ENCODE measurements around the gene ZNF654.
"Not testable (repeated sequence)": the region's sequence is repeated elsewhere in the genome, so short reads cannot be mapped to it uniquely, and the experiment has no call there.

Gene ZNF654

GRCh38 chr3:88058581-88059379 lies at the start of gene ZNF654, which contains the start of gene CGGBP1:
TSS of gene ZNF654 (plus strand) at chr3:88059255. CDS start at chr3:88059320, 65 bp downstream.
TSS of gene CGGBP1 (minus strand) at chr3:88059005. CDS start at chr3:88055976, 3,029 bp downstream.
- DNase-seq, result peak; percentile 79 to 99 (median 98)

- no peak for DNase-seq
Measured at GRCh38 chr3:88010810-88011209, 48.2 kb upstream of the ZNF654 start.

GRCh38 chr3:88013592-88013991 lies 45.5 kb upstream of the ZNF654 start:
- no peak for DNase-seq

GRCh38 chr3:88015656-88016055 lies 43.4 kb upstream of the ZNF654 start:
- DNase-seq, result not testable (repeated sequence)

DNA sequence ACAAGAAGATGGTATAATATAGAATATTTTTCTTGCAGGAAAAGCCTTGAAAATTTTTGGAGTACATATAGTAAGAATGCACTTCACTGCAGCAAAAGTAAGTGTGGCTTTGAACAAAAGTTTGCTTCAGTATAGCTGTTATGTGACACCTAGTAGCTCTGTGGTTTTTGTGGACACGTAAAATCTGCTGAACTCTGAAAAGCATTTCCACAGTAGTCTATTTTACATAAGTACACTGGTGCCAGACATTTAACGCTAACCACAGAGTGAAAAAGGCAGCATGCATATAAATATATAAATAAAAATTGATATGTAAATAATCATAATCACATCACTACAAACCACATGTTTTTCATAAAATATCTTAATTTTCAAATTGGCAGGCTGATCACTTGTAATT lies 40.0 kb upstream of the ZNF654 start:
- DNase-seq, result no peak

GRCh38 chr3:88025001-88025552 lies 34.0 kb upstream of the ZNF654 start:
- no peak for DNase-seq

DNA sequence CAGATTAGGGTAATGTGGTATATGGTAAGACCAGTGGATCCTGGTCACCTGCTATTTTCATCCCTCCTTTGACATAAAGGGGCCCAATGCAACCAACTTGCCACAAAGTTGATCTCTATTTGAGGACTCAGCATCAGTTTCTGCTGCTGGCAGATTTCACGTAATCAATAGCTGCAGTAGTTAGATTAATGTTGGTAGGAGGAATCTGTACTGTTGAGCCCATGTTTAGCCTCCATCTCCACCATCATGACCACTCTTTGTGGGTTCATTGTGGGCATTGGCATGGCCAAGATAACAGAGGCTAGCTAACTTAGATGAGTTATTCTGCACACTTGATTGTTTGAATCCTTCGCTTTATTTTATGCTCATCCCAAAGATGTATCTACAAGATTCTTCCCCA lies 30.2 kb upstream of the ZNF654 start:
- DNase-seq, result no peak

- DNase-seq, result no peak
Measured at GRCh38 chr3:88030210-88030609, 28.8 kb upstream of the ZNF654 start.

DNA sequence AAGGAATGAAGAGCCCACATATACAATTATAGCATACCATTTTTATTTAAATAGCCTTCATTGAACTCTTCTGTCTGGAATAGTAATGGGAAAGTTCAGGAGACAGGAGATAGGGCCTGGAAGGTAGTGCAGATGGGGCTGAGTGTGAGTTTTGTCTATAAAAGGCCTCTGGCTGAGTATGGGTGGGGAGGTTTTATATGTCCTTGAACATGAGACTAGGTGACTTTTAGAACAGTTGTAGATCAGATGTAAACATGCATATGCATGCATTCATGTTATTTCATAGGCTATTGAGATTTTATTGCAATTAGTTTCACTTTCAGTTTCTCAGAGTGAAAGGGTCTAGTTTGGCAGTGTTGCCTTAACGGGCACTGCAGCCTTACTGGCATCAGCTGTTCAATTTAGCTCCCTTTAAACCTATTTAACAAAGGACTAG lies 27.4 kb upstream of the ZNF654 start:
- DNase-seq, result no peak

DNA sequence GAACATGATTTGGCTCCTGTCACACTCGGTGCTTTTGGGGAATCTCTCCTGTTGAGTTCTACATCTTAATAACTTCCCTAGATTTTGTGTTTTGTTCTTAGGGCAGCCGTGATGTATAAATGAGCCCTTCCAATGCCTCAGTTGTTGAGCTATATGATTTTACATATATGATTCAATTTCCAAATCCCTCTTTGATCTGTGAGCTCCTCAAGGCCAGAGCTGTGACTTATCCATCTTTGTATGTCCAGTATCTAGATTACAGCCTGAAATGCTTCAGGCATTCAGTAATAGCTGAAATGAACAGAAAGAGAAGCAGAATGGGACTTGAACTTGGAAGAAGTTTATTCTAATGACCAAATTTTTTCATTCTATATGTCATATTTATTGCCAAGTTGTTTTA lies 26.8 kb upstream of the ZNF654 start:
- DNase-seq, result peak in 1 of 56 donors; percentile 6

GRCh38 chr3:88033079-88033478 lies 26.0 kb upstream of the ZNF654 start:
- DNase-seq, result no peak

- DNase-seq, result no peak
Measured at GRCh38 chr3:88033808-88034207, 25.2 kb upstream of the ZNF654 start.

- no peak for DNase-seq
Measured at GRCh38 chr3:88034491-88035275, 24.4 kb upstream of the ZNF654 start.

GRCh38 chr3:88036221-88036620 lies 22.8 kb upstream of the ZNF654 start:
- no peak for DNase-seq

GRCh38 chr3:88038566-88038965 lies 20.5 kb upstream of the ZNF654 start:
- no peak for DNase-seq

DNA sequence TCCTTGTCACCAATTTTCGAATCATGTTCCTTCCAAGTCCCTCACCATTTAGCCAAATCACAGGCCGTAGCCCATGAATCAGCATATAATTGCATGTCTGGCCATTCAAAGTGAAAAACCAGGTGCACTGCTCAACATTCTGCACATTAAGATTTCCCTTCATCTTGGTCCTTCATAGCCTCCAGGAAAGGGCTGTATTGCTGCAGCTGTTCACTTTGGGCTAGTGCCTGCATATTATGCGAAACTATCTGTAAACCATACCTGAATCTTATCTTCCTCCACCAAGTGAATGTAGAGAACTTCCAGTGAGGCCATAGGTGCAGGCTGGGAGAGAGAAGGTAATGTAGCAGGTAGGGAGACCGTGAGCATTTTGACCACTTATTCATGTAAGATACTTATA lies 18.5 kb upstream of the ZNF654 start:
- DNase-seq, result no peak

GRCh38 chr3:88041005-88041404 lies 18.1 kb upstream of the ZNF654 start:
- no peak for DNase-seq

GRCh38 chr3:88044411-88044810 lies 14.6 kb upstream of the ZNF654 start:
- DNase-seq, result no peak

GRCh38 chr3:88046766-88047165 lies 12.3 kb upstream of the ZNF654 start:
- DNase-seq, result no peak

DNA sequence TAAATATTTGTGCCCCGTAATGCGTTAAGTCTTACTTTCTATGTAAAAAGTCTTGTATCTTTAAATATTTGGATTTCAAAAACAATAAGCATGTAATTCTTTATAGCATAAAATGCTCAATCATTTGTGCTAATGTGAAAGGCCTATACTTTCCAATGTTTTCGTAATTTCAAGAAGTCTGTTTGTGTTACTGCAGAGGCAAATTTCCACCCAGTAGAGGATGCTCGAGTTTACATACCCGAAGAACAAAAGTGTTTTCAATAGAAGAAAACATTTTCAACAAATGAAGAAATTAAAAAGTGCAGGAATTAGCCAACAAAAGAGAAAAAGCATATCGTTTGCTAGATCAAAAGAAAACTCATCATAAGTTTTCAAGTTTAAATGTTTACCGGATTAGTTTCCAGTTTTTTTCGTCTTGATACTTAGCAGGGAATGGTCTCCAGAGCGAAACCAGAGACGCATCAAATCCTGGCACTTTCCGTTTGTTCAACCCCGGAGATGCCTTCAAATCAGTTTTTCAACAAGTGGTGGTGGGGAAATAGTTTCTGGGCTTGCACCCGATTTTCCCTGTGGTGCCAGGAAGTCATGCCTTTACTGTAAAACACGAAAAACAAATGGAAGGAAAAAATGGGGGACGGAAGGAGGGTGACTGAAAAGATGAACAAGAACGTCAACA lies 1.3 kb upstream of the ZNF654 start:
- DNase-seq, result peak in 3 of 56 donors; percentile 5 to 63 (median 27)

GRCh38 chr3:88058306-88058580 lies 812 bp upstream of the ZNF654 start:
- DNase-seq, result peak in 4 of 56 donors; percentile 64 to 81 (median 71)

Data from amygdala (tissue), 56 donors.